Measurements from ENCODE around the gene GATAD2B.

Gene GATAD2B

GRCh38 chr1:153778824-153779519, 143.8 kb downstream of the GATAD2B start:
- DNase-seq: no peak
- no peaks in the 10 kb centered on the region for H3K4me1 ChIP-seq
- H3K27me3 ChIP-seq: no peaks in the 10 kb centered on the region
- no peaks in the 10 kb centered on the region for H3K36me3 ChIP-seq
- no peaks in the 10 kb centered on the region for H3K9me3 ChIP-seq
- no peak overlapping the region for H3K4me3 ChIP-seq (ENCODE audit: low read depth, low read length)
- TF ChIP-seq, protein P1, sequence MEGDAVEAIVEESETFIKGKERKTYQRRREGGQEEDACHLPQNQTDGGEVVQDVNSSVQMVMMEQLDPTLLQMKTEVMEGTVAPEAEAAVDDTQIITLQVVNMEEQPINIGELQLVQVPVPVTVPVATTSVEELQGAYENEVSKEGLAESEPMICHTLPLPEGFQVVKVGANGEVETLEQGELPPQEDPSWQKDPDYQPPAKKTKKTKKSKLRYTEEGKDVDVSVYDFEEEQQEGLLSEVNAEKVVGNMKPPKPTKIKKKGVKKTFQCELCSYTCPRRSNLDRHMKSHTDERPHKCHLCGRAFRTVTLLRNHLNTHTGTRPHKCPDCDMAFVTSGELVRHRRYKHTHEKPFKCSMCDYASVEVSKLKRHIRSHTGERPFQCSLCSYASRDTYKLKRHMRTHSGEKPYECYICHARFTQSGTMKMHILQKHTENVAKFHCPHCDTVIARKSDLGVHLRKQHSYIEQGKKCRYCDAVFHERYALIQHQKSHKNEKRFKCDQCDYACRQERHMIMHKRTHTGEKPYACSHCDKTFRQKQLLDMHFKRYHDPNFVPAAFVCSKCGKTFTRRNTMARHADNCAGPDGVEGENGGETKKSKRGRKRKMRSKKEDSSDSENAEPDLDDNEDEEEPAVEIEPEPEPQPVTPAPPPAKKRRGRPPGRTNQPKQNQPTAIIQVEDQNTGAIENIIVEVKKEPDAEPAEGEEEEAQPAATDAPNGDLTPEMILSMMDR (IDR thresholded peaks at IDR 0.05; ENCODE audit: low read depth, low read length): no peak

DNA sequence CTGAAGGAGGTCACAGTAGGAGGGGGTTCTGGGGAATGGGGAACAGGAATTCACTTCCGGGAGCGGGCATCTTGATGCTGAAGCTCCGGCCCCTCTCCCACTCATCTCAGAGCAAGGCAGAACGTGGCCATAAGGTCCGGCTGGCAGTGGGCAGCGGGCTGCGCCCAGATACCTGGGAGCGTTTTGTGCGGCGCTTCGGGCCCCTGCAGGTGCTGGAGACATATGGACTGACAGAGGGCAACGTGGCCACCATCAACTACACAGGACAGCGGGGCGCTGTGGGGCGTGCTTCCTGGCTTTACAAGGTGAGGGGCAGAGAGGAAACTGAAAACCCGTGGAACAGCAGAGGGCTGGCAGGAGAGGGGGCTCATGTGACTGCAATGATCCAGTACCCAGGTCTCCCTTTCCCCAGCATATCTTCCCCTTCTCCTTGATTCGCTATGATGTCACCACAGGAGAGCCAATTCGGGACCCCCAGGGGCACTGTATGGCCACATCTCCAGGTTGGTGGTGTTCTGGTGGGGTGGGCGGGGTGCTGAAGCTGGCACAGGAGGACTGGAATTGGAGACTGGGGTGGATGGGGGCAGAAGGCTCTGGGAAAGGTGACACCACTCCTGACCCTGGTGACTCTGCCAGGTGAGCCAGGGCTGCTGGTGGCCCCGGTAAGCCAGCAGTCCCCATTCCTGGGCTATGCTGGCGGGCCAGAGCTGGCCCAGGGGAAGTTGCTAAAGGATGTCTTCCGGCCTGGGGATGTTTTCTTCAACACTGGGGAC, 144.5 kb downstream of the GATAD2B start:
- no peak overlapping the region for H3K4me3 ChIP-seq (ENCODE audit: low read depth, low read length)
- TF ChIP-seq, protein P1 (IDR thresholded peaks at IDR 0.05; ENCODE audit: low read depth, low read length): no peak
- no peaks in the 10 kb centered on the region for H3K36me3 ChIP-seq
- no peaks in the 10 kb centered on the region for H3K4me1 ChIP-seq
- H3K27me3 ChIP-seq: no peaks in the 10 kb centered on the region
- no peaks in the 10 kb centered on the region for H3K9me3 ChIP-seq
- DNase-seq: no peak

DNA sequence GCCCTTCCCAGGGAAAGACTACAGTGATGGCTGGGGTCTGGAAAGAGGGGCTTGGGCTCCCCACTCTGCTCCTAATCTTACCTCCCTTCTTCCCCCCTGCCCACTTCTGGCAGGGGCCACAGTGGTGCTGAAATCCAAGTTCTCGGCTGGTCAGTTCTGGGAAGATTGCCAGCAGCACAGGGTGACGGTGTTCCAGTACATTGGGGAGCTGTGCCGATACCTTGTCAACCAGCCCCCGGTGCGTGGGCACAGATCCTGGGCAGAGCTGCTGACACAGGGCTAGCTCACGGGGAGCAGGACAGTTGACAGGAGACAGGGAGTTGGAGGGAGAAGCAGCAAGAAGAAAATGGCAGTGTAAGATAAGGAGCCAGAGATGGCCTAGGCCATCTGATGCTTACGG, 145.1 kb downstream of the GATAD2B start:
- H3K4me3 ChIP-seq (ENCODE audit: low read depth, low read length): no peak overlapping the region
- no peak for DNase-seq
- H3K4me1 ChIP-seq: no peaks in the 10 kb centered on the region
- H3K27me3 ChIP-seq: no peaks in the 10 kb centered on the region
- H3K36me3 ChIP-seq: no peaks in the 10 kb centered on the region; the same call in 1 of the 2 replicates
- TF ChIP-seq, protein P1 (IDR thresholded peaks at IDR 0.05; ENCODE audit: low read depth, low read length): no peak
- H3K9me3 ChIP-seq: no peaks in the 10 kb centered on the region

- no peak overlapping the region for H3K4me3 ChIP-seq (ENCODE audit: low read depth, low read length)
- no peaks in the 10 kb centered on the region for H3K27me3 ChIP-seq
- H3K9me3 ChIP-seq: no peaks in the 10 kb centered on the region
- TF ChIP-seq, protein P1 (IDR thresholded peaks at IDR 0.05; ENCODE audit: low read depth, low read length): no peak
- H3K36me3 ChIP-seq: peaks cover 4% of the 10 kb centered on the region; the same call in 1 of the 2 replicates
- no peaks in the 10 kb centered on the region for H3K4me1 ChIP-seq
- no peak for DNase-seq
These were observed 145.9 kb downstream of the GATAD2B start for GRCh38 chr1:153776845-153777370.

DNA sequence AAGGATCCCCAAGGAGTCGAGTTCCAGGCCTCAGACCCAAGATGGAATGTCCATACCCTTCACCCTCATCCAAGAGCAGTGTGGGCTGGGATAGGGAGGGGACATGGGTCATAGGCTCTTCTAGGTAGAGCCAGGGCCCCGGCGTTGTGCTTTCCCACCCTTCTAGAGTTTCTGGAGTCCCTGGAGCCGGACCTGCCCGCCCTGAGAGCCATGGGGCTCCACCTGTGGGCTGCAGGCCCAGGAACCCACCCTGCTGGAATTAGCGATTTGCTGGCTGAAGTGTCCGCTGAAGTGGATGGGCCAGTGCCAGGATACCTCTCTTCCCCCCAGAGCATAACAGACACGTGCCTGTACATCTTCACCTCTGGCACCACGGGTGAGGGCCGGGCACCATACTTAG, 146.4 kb downstream of the GATAD2B start:
- Histone ChIP-seq H3K36me3 (peaks cover 4% of the 10 kb centered on the region; the same call in 1 of the 2 replicates), H3K27me3 (no peaks in the 10 kb centered on the region), H3K9me3 (no peaks in the 10 kb centered on the region), H3K4me1 (no peaks in the 10 kb centered on the region), H3K4me3 (ENCODE audit: low read depth, low read length) (peak overlapping the region; percentile 74)
- no peak for DNase-seq
- TF ChIP-seq, protein P1 (IDR thresholded peaks at IDR 0.05; ENCODE audit: low read depth, low read length): no peak
